H1 (cell line): Measurements from ENCODE around the gene ASIC5. TPM values are rescaled to one million over a fixed set of nuclear protein-coding genes. Genes with fewer than 3 reads are reported as not detected.

ENCODE experiments used
- CTCF ChIA-PET: fragments of 300-600 bp; sonication (Branson Sonifier 250); formaldehyde crosslinking; loops from one replicate; lab custom pipeline; 2021; ENCODE audit not compliant: partially characterized antibody; lab: Charles Lee
- POLR2A ChIA-PET: fragments of 300-600 bp; sonication (Branson Sonifier 250); formaldehyde crosslinking; loops from one replicate; lab custom pipeline; 2021; ENCODE audit warnings: inconsistent platforms; ENCODE audit not compliant: partially characterized antibody; lab: Charles Lee
- DNase-seq, 2 experiments: peaks; one replicate each; pipeline versions ENCODE4 v3.0.0 to v3.0.0-alpha.2; 2010 to 2022; ENCODE audit warnings: low spot score in 2 of 2, low read depth in 1 of 2, mixed read lengths in 1 of 2
- FAIRE-seq: peaks from 2 replicates; lab custom pipeline; 2011; peaks lifted over from hg19 to GRCh38; lab: Jason Lieb, UNC
- H2AFZ ChIP-seq: 2 replicates; pipeline ENCODE4 v1.8.1; 2012; ENCODE audit warnings: low read length, inconsistent platforms
- H2AK5ac ChIP-seq: 2 replicates; pipeline ENCODE4 v1.6.1; 2013; ENCODE audit warnings: low read depth, low read length
- H2BK120ac ChIP-seq: replicated peaks from 2 replicates; pipeline ENCODE3; 2013; ENCODE audit warnings: low read depth, low read length, inconsistent platforms
- H2BK12ac ChIP-seq: 2 replicates; pipeline ENCODE4 v1.6.1; 2013; ENCODE audit warnings: low read depth, low read length
- H2BK15ac ChIP-seq: 2 replicates; pipeline ENCODE4 v1.6.1; 2013; ENCODE audit warnings: low read length
- H2BK20ac ChIP-seq: 2 replicates; pipeline ENCODE4 v1.6.1; 2013; ENCODE audit warnings: low read length
- H2BK5ac ChIP-seq: 2 replicates; pipeline ENCODE4 v1.6.1; 2013; ENCODE audit warnings: low read depth, low read length
- H3K14ac ChIP-seq: 2 replicates; pipeline ENCODE4 v1.6.1; 2013; ENCODE audit warnings: inconsistent platforms; ENCODE audit not compliant: insufficient read length
- H3K18ac ChIP-seq: 2 replicates; pipeline ENCODE4 v1.6.1; 2013; ENCODE audit warnings: low read length; ENCODE audit errors: extremely low read depth
- H3K23ac ChIP-seq: 2 replicates; pipeline ENCODE4 v1.6.1; 2013; ENCODE audit warnings: inconsistent platforms; ENCODE audit not compliant: insufficient read length
- H3K23me2 ChIP-seq: 2 replicates; pipeline ENCODE4 v1.6.1; 2013; ENCODE audit warnings: low read depth, low read length
- H3K27ac ChIP-seq: 2 replicates; pipeline ENCODE4 v1.6.1; 2011; ENCODE audit warnings: low read depth, low read length, inconsistent platforms
- H3K27me3 ChIP-seq, 4 experiments: replicated peaks in 1 of 4; 1 replicate in 1 of 4; 2 replicates in 3 of 4; pipeline versions ENCODE4 v1.6.1 to v1.8.1; 2011 to 2013; ENCODE audit warnings: low read length in 3 of 4, mild to moderate bottlenecking in 3 of 4, inconsistent platforms in 2 of 4, mixed read lengths in 2 of 4, moderate library complexity in 1 of 4; ENCODE audit not compliant: control insufficient read depth in 3 of 4, insufficient read depth in 3 of 4; ENCODE audit errors: extremely low read depth in 1 of 4
- H3K36me3 ChIP-seq, 4 experiments: 2 replicates each; pipeline versions ENCODE4 v1.6.1 to v1.8.1; 2011 to 2013; ENCODE audit warnings: mild to moderate bottlenecking in 4 of 4, low read length in 3 of 4, moderate library complexity in 2 of 4, control low read depth in 1 of 4, inconsistent platforms in 1 of 4; ENCODE audit not compliant: insufficient read depth in 4 of 4, control insufficient read depth in 2 of 4
- H3K4ac ChIP-seq: replicated peaks from 2 replicates; pipeline ENCODE3; 2013; ENCODE audit warnings: low read length, low read depth, mixed read lengths, inconsistent platforms; ENCODE audit not compliant: insufficient read length
- H3K4me1 ChIP-seq, 4 experiments: replicated peaks in 1 of 4; 1 replicate in 1 of 4; 2 replicates in 3 of 4; pipeline versions ENCODE4 v1.6.1 to v1.8.1; 2011 to 2013; ENCODE audit warnings: low read length in 3 of 4, inconsistent platforms in 2 of 4, mixed read lengths in 1 of 4; ENCODE audit not compliant: insufficient read depth in 4 of 4, control insufficient read depth in 3 of 4
- H3K4me2 ChIP-seq, 2 experiments: 2 replicates each; pipeline versions ENCODE4 v1.6.1 to v1.8.1; 2011 to 2013; ENCODE audit warnings: low read depth in 2 of 2, low read length in 2 of 2, control low read depth in 1 of 2, inconsistent platforms in 1 of 2, mild to moderate bottlenecking in 1 of 2; ENCODE audit not compliant: insufficient read depth in 1 of 2
- H3K4me3 ChIP-seq, 4 experiments: fragments of 200-600, 300-600 bp in 1 of 4; sonication (generic), shearing (Covaris generic), sonication (Bioruptor Twin) in 1 of 4; 2 replicates each; pipeline versions ENCODE4 v1.5.1 to v1.8.1; 2011 to 2016; ENCODE audit warnings: low read length in 4 of 4, low read depth in 3 of 4, control low read depth in 2 of 4, inconsistent platforms in 2 of 4, mild to moderate bottlenecking in 2 of 4, mixed read lengths in 1 of 4, moderate library complexity in 1 of 4; ENCODE audit not compliant: insufficient read depth in 2 of 4; ENCODE audit errors: extremely low read depth in 1 of 4
- H3K56ac ChIP-seq: replicated peaks from 2 replicates; pipeline ENCODE3; 2013; ENCODE audit warnings: low read depth, mild to moderate bottlenecking, mixed read lengths, low read length, inconsistent platforms; ENCODE audit not compliant: insufficient read length
- H3K79me1 ChIP-seq: 2 replicates; pipeline ENCODE4 v1.6.1; 2013; ENCODE audit warnings: low read depth, low read length, control low read depth
- H3K79me2 ChIP-seq, 2 experiments: 2 replicates each; pipeline versions ENCODE4 v1.6.1 to v1.8.1; 2012 to 2013; ENCODE audit warnings: low read length in 2 of 2, mild to moderate bottlenecking in 2 of 2, inconsistent platforms in 1 of 2; ENCODE audit not compliant: insufficient read depth in 2 of 2, control insufficient read depth in 1 of 2
- H3K9ac ChIP-seq, 4 experiments: replicated peaks in 1 of 4; 1 replicate in 1 of 4; 2 replicates in 3 of 4; pipeline versions ENCODE4 v1.6.1 to v1.8.1; 2011 to 2013; ENCODE audit warnings: low read depth in 3 of 4, low read length in 3 of 4, control low read depth in 2 of 4, mild to moderate bottlenecking in 2 of 4, moderate library complexity in 2 of 4, inconsistent platforms in 1 of 4; ENCODE audit errors: extremely low read depth in 1 of 4
- H3K9me3 ChIP-seq, 2 experiments: 2 replicates each; pipeline versions ENCODE4 v1.6.1 to v1.8.1; 2012 to 2013; ENCODE audit warnings: mild to moderate bottlenecking in 2 of 2, moderate library complexity in 2 of 2, control low read depth in 1 of 2, inconsistent platforms in 1 of 2, low read depth in 1 of 2, low read length in 1 of 2, mixed read lengths in 1 of 2; ENCODE audit not compliant: insufficient read depth in 2 of 2
- H4K20me1 ChIP-seq, 2 experiments: replicated peaks in 1 of 2; 2 replicates each; pipeline versions ENCODE3 to v1.8.1; 2011 to 2013; ENCODE audit warnings: inconsistent platforms in 2 of 2, low read length in 2 of 2, mild to moderate bottlenecking in 1 of 2; ENCODE audit not compliant: insufficient read depth in 2 of 2, control insufficient read depth in 1 of 2
- H4K5ac ChIP-seq: 2 replicates; pipeline ENCODE4 v1.6.1; 2013; ENCODE audit warnings: low read length, low read depth, mixed read lengths, inconsistent platforms; ENCODE audit not compliant: insufficient read length
- H4K8ac ChIP-seq: 2 replicates; pipeline ENCODE4 v1.8.0; 2013; ENCODE audit warnings: mild to moderate bottlenecking, moderate library complexity, low read length, inconsistent platforms; ENCODE audit not compliant: insufficient read depth; ENCODE audit errors: extremely low read depth
- H4K91ac ChIP-seq: replicated peaks from 2 replicates; pipeline ENCODE3; 2013; ENCODE audit warnings: low read length, mixed read lengths, inconsistent platforms; ENCODE audit not compliant: insufficient read length
- MAFK ChIP-seq: IDR thresholded peaks from 2 replicates; pipeline ENCODE4 v1.6.1; 2012; ENCODE audit warnings: low read depth, mild to moderate bottlenecking, improper control_type of control experiment, low read length
- NRF1 ChIP-seq: IDR thresholded peaks from 2 replicates; pipeline ENCODE4 v1.6.1; 2011; ENCODE audit warnings: mild to moderate bottlenecking, low read depth, low read length, improper control_type of control experiment
- WGBS, 2 experiments: shearing (Covaris generic) in 1 of 2; methylation state at CpG; one replicate each; pipeline versions ENCODE4 v1.1.6 to v1.1.7; 2013 to 2015; ENCODE audit warnings: low lambda C conversion rate in 2 of 2, mixed read lengths in 2 of 2, inconsistent platforms in 1 of 2, low coverage in 1 of 2, missing lambda C conversion rate in 1 of 2; ENCODE audit not compliant: insufficient replicate concordance in 2 of 2, insufficient coverage in 1 of 2, insufficient read length in 1 of 2; ENCODE audit errors: extremely low coverage in 1 of 2, missing lambda C conversion rate in 1 of 2; 5-methylcytosine and 5-hydroxymethylcytosine counted together
- polyA plus RNA-seq, 7 experiments: library from polyadenylated mRNA; depleted of rRNA in 3 of 7; stranded (reverse) in 5 of 7; unstranded in 2 of 7; fragments of >200 nt in 5 of 7; fragments of 200-250 nt in 2 of 7; gene quantifications; 1 replicate in 5 of 7; 2 replicates in 1 of 7; 4 replicates in 1 of 7; pipeline versions ENCODE4 v1.2.1 to v1.2.3, GENCODE V29; 2011 to 2013; ENCODE audit warnings: missing spikeins in 2 of 7, mixed read lengths in 2 of 7
- total RNA-seq: library from RNA; stranded (reverse); fragmentation: NEBNext Ultra II Directional; extraction: Animal tissue kit (Norgen Biotek cat#: 25700); gene quantifications from 2 replicates; pipeline ENCODE4 v1.2.1, GENCODE V29; 2021

The ASIC5 gene
- total and polyA plus RNA-seq, 2 of the 8 experiments (the other 6 are each of a cell fraction or from before 2014, with no cell fraction given): not detected

DNA sequence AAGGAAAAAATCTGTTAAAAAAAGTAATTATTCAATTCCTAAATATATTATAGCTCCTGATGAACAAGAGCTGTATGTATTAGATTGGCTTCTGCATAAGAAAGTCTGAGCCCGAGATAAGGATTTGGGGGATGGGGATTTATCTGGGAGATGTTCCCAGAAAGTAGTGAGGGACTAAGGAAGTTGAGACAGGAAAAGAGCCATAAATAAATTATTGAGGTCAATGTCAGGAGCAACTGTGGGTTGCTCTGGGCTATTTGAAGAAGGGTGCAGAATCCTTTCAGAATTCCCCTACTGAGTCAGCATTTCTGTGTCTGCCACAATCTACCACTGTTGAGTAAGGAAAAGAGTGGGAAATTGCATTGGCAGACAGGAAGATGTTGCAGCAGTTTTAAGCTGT, 34.3 kb upstream of the ASIC5 start:
- Histone ChIP-seq H2AFZ (peak overlapping the region; percentile 97), H3K9ac (no peak overlapping the region), H2AK5ac (no peak overlapping the region), H3K4ac (no peak overlapping the region), H4K8ac (no peak overlapping the region), H4K5ac (no peak overlapping the region), H3K9me3 (no peaks in the 10 kb centered on the region), H2BK120ac (no peak overlapping the region), H2BK5ac (no peak overlapping the region), H2BK20ac (no peak overlapping the region), H3K4me3 (no peak overlapping the region), H3K23ac (no peak overlapping the region), H3K79me1 (no peaks in the 10 kb centered on the region), H3K23me2 (no peaks in the 10 kb centered on the region), H3K4me1 (peaks cover 0 to 2% (median 0%) of the 10 kb centered on the region in 4 experiments; a peak in 1 of 7 replicates), H3K27me3 (no peaks in the 10 kb centered on the region), H4K20me1 (no peaks in the 10 kb centered on the region), H3K36me3 (no peaks in the 10 kb centered on the region), H2BK15ac (no peak overlapping the region), H3K4me2 (no peak overlapping the region), H2BK12ac (no peak overlapping the region), H3K56ac (no peak overlapping the region), H3K79me2 (no peaks in the 10 kb centered on the region), H3K27ac (no peak overlapping the region), H4K91ac (no peak overlapping the region), H3K18ac (no peak overlapping the region), H3K14ac (no peak overlapping the region)
- TF ChIP-seq MAFK: peak; percentile 87
- no peak for TF ChIP-seq NRF1
- CTCF ChIA-PET: no interaction called here
- DNase-seq: no peak
- FAIRE-seq: no peak
- POLR2A ChIA-PET: no interaction called here
- 90% methylated on average over 1 of the region's 1 CpG; no CpG with 5 or more reads in 1 of the 2 experiments for WGBS, 2 experiments
